RPMI8226 (cell line): ENCODE data around the gene WDR90.
A peak's percentile ranks its signal among the peaks of the same experiment; 100 is the strongest.

Experiments used
- DNase-seq: peaks from one replicate; pipeline ENCODE4 v3.0.0-alpha.2; 2015

Gene WDR90

GRCh38 chr16:710500-711075 lies 61.4 kb downstream of the WDR90 start:
- DNase-seq = peak; percentile 22

GRCh38 chr16:711084-711483 lies 61.9 kb downstream of the WDR90 start:
- no peak for DNase-seq

GRCh38 chr16:711548-712320 lies 62.6 kb downstream of the WDR90 start:
- DNase-seq = peak; percentile 85

GRCh38 chr16:712740-713250 lies 63.6 kb downstream of the WDR90 start:
- DNase-seq = peak; percentile 75

- no peak for DNase-seq
Measured at GRCh38 chr16:714079-714478, 64.9 kb downstream of the WDR90 start.

- DNase-seq = peak; percentile 96
Measured at GRCh38 chr16:714558-715476, 65.7 kb downstream of the WDR90 start, which contains the start of gene METRN. METRN (plus strand) TSS chr16:715118; CDS start chr16:715290, 172 bp downstream.

GRCh38 chr16:715477-716199 lies 66.5 kb downstream of the WDR90 start:
- peak; percentile 69 for DNase-seq

GRCh38 chr16:716200-716568 lies 67.0 kb downstream of the WDR90 start:
- no peak for DNase-seq

- no peak for DNase-seq
Measured at GRCh38 chr16:716768-717325, 67.7 kb downstream of the WDR90 start.
